Activated CD8-positive, alpha-beta memory T cell treated with anti-CD3 and anti-CD28 coated beads for 36 hours (primary cell): ENCODE measurements around the gene ARHGEF3. TPM values are rescaled to one million over a fixed set of nuclear protein-coding genes. Genes with fewer than 3 reads are reported as not detected.

ENCODE experiments used
- CTCF ChIA-PET: fragments of 350-600 bp; sonication (Branson Sonifier 250); formaldehyde crosslinking; loops from one replicate; lab custom pipeline; 2021; ENCODE audit warnings: antibody characterized with exemption; lab: Charles Lee
- POLR2A ChIA-PET: fragments of 350-600 bp; sonication (Branson Sonifier 250); formaldehyde crosslinking; loops from one replicate; lab custom pipeline; 2021; ENCODE audit warnings: antibody characterized with exemption; lab: Charles Lee
- total RNA-seq, 2 experiments: library from RNA; stranded (reverse); gene quantifications; one replicate each; pipeline ENCODE4 v1.2.3, GENCODE V29; 2021

Gene ARHGEF3
- total RNA-seq, 2 experiments from 2014 or later = 51.4 to 53.8 TPM

GRCh38 chr3:56802790-56803189, 1.0 kb upstream of the ARHGEF3 start:
- CTCF ChIA-PET = interaction anchor here (1.9 to 6.9 kb wide), 4 partner anchors 13 to 101 kb away, joined by 6 to 70 read pairs (median 44); no protein-coding TSS in a partner anchor

GRCh38 chr3:56802378-56802745, 613 bp upstream of the ARHGEF3 start:
- POLR2A ChIA-PET = interaction anchor here (0.7 to 2.4 kb wide), 3 partner anchors 60 to 114 kb away, joined by 7 to 14 read pairs (median 10); no protein-coding TSS in a partner anchor
- CTCF ChIA-PET = interaction anchor here (0.7 to 6.9 kb wide), 13 partner anchors 10 to 186 kb away, joined by 3 to 70 read pairs (median 5); no protein-coding TSS in a partner anchor

More at GRCh38 chr3:56802790-56803189, 1.0 kb upstream of the ARHGEF3 start:
- POLR2A ChIA-PET = no interaction called here

GRCh38 chr3:56800832-56801661, 702 bp downstream of the ARHGEF3 start:
- CTCF ChIA-PET = interaction anchor here (0.9 to 6.9 kb wide), 26 partner anchors 11 to 195 kb away, joined by 3 to 70 read pairs (median 6); no protein-coding TSS in a partner anchor
- POLR2A ChIA-PET = interaction anchor here (0.5 to 2.4 kb wide), 16 partner anchors 8 to 188 kb away, joined by 3 to 14 read pairs (median 4); no protein-coding TSS in a partner anchor

GRCh38 chr3:56800130-56800831, 1.5 kb downstream of the ARHGEF3 start:
- ChIA-PET CTCF (interaction anchor here (0.8 to 6.9 kb wide), 24 partner anchors 11 to 195 kb away, joined by 3 to 70 read pairs (median 7); no protein-coding TSS in a partner anchor), POLR2A (interaction anchor here (0.5 to 2.4 kb wide), 11 partner anchors 10 to 144 kb away, joined by 3 to 14 read pairs (median 3); no protein-coding TSS in a partner anchor)

- ChIA-PET CTCF (interaction anchor here (0.8 to 6.9 kb wide), 20 partner anchors 10 to 189 kb away, joined by 3 to 70 read pairs (median 8); no protein-coding TSS in a partner anchor), POLR2A (interaction anchor here (0.7 to 2.3 kb wide), 5 partner anchors 10 to 117 kb away, joined by 4 to 7 read pairs (median 4); no protein-coding TSS in a partner anchor)
Measured at GRCh38 chr3:56799251-56799882, 2.4 kb downstream of the ARHGEF3 start.

- ChIA-PET POLR2A (interaction anchor here (0.7 to 1.6 kb wide), 3 partner anchors 18 to 877 kb away, joined by 3 read pairs; no protein-coding TSS in a partner anchor), CTCF (interaction anchor here (1.4 to 6.9 kb wide), 5 partner anchors 7 to 184 kb away, joined by 4 to 70 read pairs (median 36); no protein-coding TSS in a partner anchor)
Measured at GRCh38 chr3:56796996-56797395, 4.8 kb downstream of the ARHGEF3 start.

- POLR2A ChIA-PET = interaction anchor here (0.6 to 1.5 kb wide), 4 partner anchors 10 to 88 kb away, joined by 3 to 10 read pairs (median 4); no protein-coding TSS in a partner anchor
- CTCF ChIA-PET = interaction anchor here (0.6 to 6.9 kb wide), 2 partner anchors 12 to 87 kb away, joined by 3 to 36 read pairs; no protein-coding TSS in a partner anchor
Measured at GRCh38 chr3:56796202-56796601, 5.5 kb downstream of the ARHGEF3 start.

GRCh38 chr3:56795829-56796185, 5.9 kb downstream of the ARHGEF3 start:
- CTCF ChIA-PET = interaction anchor here (0.6 to 0.7 kb wide), 2 partner anchors 87 to 123 kb away, joined by 3 read pairs; no protein-coding TSS in a partner anchor
- POLR2A ChIA-PET = interaction anchor here (0.6 to 1.0 kb wide), 3 partner anchors 10 to 88 kb away, joined by 3 to 10 read pairs (median 5); no protein-coding TSS in a partner anchor

- ChIA-PET POLR2A (interaction anchor here (0.9 kb wide), 1 partner anchor 70 kb away, joined by 3 read pairs; no protein-coding TSS in a partner anchor), CTCF (interaction anchor here (0.7 kb wide), 1 partner anchor 124 kb away, joined by 3 read pairs; no protein-coding TSS in a partner anchor)
Measured at GRCh38 chr3:56795097-56795828, 6.5 kb downstream of the ARHGEF3 start.

- ChIA-PET POLR2A (interaction anchor here (1.0 kb wide), 1 partner anchor 9 kb away, joined by 3 read pairs; no protein-coding TSS in a partner anchor), CTCF (no interaction called here)
Measured at GRCh38 chr3:56792193-56792592, 9.6 kb downstream of the ARHGEF3 start.

GRCh38 chr3:56790016-56790821, 11.5 kb downstream of the ARHGEF3 start:
- POLR2A ChIA-PET = interaction anchor here (0.8 to 1.3 kb wide), 4 partner anchors 10 to 65 kb away, joined by 3 to 4 read pairs (median 3); no protein-coding TSS in a partner anchor
- CTCF ChIA-PET = interaction anchor here (0.9 to 4.4 kb wide), 3 partner anchors 10 to 89 kb away, joined by 3 to 52 read pairs (median 4); partner anchors contain the start of gene ARHGEF3

- CTCF ChIA-PET = interaction anchor here (1.0 to 4.4 kb wide), 5 partner anchors 10 to 198 kb away, joined by 3 to 52 read pairs (median 3); partner anchors contain the start of gene ARHGEF3
- POLR2A ChIA-PET = interaction anchor here (0.6 to 1.3 kb wide), 2 partner anchors 9 to 56 kb away, joined by 3 to 4 read pairs; no protein-coding TSS in a partner anchor
Measured at GRCh38 chr3:56789076-56789475, 12.7 kb downstream of the ARHGEF3 start.

GRCh38 chr3:56788521-56788920, 13.2 kb downstream of the ARHGEF3 start:
- CTCF ChIA-PET = interaction anchor here (0.9 to 4.4 kb wide), 8 partner anchors 9 to 200 kb away, joined by 3 to 52 read pairs (median 4); partner anchors contain the start of gene ARHGEF3
- POLR2A ChIA-PET = interaction anchor here (1.3 kb wide), 1 partner anchor 10 kb away, joined by 4 read pairs; no protein-coding TSS in a partner anchor

GRCh38 chr3:56787784-56788256, 13.9 kb downstream of the ARHGEF3 start:
- ChIA-PET CTCF (interaction anchor here (0.7 to 4.4 kb wide), 8 partner anchors 12 to 201 kb away, joined by 3 to 52 read pairs (median 4); partner anchors contain the start of gene ARHGEF3), POLR2A (no interaction called here)

- POLR2A ChIA-PET = no interaction called here
- CTCF ChIA-PET = interaction anchor here (0.8 to 5.4 kb wide), 5 partner anchors 12 to 202 kb away, joined by 3 to 52 read pairs (median 7); partner anchors contain the start of gene ARHGEF3
Measured at GRCh38 chr3:56787258-56787775, 14.4 kb downstream of the ARHGEF3 start.
